Activated naive CD4-positive, alpha-beta T cell treated with Interleukin-2 at 50 U/mL for 16 hours (primary cell): ENCODE measurements around the gene DLL4.

Source experiments
- DNase-seq: peaks from one replicate; pipeline ENCODE4 v3.0.0-alpha.2; 2020

Gene DLL4

DNA sequence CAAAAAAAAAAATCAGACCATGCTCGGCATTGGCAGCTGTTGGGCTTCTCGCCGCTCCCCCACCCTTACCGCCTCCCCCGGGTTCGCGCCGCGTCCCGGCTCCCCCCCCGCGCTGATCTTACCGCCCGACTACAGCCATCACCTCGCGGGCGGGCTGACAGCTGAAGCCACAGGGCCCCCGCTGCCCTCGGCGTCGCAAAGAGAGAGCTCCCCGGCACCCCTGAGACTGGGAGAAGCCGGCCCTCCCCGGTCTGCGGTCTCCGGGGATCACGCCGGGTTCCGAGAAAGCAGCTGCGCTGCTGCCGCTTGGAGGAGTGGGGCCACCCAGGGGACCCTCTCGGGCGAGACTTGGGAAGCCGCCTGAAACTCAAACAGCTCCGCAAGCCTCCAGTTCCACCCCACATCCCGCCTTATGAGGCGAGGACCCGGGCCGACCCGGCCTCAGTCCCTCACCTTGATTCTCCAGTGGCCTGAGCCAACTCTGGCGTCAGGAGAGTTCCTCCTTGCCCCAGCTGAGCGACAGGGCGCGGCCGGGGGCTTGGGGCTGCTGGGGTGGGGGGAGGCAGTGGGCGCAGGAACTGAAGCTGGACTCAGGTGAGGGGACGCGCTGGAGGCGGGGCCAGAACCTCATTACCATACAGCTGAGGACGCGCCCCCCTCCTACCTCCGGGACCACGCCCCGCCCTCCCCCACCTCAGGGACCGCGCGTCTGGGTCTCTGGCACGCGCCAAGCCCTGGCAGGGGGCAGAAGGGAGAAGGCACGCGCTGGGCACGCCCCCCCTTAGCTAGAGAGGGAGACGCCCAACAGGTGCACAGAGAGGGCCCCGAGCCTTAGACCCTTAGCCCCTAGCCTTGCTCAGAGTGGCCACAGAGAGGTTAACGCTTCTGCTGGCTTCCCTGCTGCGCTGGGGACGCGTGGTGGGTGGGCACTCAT, 1.0 kb upstream of the DLL4 start:
- no peak for DNase-seq

DNA sequence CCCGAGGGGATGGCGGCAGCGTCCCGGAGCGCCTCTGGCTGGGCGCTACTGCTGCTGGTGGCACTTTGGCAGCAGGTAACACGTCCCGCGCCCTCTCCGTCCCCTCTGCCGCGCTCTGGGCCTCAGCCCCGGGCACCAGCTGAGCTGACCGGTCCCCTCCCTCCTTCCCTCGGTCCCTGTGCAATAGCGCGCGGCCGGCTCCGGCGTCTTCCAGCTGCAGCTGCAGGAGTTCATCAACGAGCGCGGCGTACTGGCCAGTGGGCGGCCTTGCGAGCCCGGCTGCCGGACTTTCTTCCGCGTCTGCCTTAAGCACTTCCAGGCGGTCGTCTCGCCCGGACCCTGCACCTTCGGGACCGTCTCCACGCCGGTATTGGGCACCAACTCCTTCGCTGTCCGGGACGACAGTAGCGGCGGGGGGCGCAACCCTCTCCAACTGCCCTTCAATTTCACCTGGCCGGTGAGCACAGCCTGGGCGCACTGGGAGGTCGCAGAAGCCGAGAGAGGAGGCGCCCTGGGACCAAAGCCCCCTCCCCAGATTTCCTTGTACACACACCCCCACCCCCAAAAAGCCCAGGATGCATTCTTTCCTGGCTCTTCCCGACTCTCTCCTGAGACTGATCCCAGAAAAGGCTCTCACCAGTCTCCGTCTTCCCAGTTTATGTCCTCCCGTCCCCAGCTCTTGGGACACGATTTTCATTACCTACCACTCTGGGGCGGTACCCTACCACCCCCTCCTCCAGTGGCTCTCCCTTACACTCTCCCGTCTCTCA, 705 bp downstream of the DLL4 start:
- no peak for DNase-seq

DNA sequence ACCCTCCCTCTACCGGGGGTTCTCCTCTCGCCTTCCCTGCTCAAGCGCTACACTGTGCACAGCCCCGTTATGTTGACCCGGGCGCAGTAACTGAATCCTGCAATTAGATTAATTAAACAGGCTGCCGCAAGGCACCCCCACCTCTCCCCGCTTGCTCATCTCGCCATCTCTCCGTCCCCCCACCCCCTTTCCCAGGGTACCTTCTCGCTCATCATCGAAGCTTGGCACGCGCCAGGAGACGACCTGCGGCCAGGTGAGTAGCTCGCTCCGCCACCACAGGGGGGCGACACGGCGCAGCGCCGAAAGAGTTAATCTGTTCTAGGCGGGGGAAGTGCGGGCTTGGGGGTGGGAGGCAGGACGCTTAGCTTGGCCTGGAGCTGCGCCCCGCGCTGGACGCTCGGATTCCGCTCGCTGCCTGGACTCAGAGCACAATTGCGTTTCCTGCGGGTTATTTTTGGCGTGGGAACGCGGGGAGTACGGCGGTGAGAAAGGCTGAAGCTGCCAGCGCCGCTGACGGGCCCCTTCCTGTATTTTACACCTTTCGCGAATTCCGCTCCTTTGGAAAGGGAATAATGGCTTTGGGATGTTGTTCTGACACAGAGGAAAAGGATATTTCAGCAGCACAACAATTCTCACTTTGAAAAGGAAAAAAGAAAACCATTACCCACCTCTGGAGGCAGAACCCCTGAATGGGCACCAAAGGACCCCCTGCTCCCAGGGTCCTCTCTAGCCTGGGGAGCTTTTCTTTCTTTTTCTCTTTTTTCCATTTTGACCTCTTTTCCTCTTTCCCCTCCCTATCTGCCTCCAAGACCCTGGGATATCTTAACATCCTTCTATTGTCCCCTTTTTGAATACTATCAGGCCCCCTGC, 1.5 kb downstream of the DLL4 start:
- DNase-seq: peak; percentile 49

DNA sequence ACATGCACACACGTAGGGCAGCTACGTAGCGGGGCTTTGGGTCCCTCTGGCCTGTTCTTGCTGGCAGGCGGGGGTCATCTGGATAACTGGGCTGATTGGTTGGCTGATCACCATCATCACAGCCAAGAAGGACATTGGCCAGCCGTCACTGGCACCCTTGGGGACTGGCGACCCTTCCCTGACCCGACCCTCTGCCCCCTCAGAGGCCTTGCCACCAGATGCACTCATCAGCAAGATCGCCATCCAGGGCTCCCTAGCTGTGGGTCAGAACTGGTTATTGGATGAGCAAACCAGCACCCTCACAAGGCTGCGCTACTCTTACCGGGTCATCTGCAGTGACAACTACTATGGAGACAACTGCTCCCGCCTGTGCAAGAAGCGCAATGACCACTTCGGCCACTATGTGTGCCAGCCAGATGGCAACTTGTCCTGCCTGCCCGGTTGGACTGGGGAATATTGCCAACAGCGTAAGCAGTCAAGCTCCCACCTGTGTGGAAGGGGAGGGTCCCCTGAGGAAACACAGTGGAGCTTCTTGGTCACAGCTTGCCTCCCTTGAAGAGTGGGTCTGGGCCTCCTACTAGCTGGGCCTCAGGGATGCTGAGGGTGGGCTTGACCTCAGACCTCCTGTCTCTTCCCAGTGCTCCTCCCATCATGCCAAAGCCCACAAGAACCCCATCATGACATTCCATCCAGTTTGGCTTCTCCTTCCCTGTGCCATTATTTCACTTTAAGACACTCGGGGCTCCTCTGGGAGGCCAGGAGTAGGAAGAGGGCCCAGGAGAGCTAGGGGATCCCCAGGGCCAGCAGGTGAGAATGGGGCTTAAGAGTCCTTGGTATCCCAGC, 2.4 kb downstream of the DLL4 start:
- DNase-seq: no peak

DNA sequence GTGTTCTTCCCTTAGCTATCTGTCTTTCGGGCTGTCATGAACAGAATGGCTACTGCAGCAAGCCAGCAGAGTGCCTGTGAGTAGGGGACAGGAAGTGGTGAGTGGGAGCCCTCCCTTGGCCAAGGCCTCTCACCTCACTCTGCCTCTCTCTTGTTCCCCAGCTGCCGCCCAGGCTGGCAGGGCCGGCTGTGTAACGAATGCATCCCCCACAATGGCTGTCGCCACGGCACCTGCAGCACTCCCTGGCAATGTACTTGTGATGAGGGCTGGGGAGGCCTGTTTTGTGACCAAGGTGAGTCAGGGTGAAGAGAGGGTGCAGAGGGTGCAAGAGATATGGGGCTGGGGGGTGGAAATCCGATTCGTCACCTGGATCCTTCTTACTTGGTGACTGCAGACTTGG, 3.0 kb downstream of the DLL4 start:
- no peak for DNase-seq

DNA sequence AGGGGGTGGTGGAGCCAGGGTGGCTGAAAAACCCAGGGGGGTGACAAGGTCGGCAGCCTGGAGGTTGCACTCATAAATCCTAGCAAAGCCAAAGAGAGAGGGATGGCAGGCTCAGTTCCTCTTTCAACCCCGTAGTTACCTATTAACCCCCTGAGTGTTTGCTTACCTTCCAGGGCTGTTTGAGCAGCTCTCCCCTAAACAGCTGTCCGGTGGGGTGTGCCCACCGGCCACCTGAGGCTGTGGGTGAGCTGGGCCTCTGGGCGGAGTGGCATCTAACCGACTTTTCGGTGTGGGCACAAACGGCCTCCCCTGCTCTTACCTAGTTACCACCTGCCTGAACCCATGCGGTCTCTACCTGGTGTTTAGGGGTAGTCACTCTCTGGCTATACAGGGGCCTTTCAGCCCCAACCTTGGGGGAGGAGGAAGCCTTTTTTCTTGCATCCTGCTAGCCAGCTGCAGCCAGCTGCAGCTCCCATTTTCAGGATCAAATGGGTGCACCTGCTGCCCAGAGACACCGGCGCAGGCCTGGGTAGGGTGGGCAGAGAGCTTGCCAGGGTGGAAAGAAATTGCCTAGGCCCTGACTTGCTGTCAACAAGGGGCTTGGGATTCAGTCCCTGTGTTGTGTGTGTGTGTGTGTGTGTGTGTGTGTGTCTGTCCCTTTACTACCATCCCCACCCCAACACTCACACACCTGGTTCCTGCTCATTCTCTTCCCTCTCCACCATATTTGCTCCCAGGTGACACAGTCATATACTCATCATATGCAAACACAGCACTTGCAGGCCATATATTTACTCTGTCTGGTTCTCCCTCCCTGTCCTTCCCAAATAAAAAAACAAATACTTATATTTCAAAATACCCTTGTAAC, 3.7 kb downstream of the DLL4 start:
- no peak for DNase-seq

DNA sequence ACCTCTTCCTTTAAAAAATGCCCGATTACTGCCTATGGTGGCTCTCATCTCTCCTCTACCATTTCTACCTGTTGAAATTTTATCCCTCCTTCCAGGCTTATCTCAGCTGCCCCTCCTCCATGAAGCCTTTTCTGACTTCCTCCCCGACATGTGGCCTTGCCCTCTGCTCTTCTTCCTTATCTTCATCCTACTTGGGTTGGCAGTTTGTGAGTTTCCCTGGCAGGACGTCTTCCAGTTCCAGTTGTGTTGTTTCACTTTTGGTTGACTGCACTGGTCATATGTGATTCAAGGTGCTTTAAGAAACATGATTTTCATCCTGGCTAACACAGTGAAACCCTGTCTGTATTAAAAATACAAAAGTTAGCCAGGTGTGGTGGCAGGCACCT, 4.4 kb downstream of the DLL4 start:
- DNase-seq: no peak

DNA sequence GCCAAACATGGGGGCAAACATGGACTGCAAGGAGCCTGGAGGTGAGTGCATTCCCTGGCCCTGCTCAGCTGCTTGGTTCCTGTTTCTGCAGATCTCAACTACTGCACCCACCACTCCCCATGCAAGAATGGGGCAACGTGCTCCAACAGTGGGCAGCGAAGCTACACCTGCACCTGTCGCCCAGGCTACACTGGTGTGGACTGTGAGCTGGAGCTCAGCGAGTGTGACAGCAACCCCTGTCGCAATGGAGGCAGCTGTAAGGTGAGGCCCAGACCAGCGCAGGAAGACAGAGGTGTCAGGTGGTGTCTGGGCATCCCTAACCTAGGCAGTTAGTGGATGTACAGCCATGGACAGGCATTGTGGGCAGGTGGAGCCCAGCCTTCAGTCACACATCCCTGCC, 5.3 kb downstream of the DLL4 start:
- no peak for DNase-seq

DNA sequence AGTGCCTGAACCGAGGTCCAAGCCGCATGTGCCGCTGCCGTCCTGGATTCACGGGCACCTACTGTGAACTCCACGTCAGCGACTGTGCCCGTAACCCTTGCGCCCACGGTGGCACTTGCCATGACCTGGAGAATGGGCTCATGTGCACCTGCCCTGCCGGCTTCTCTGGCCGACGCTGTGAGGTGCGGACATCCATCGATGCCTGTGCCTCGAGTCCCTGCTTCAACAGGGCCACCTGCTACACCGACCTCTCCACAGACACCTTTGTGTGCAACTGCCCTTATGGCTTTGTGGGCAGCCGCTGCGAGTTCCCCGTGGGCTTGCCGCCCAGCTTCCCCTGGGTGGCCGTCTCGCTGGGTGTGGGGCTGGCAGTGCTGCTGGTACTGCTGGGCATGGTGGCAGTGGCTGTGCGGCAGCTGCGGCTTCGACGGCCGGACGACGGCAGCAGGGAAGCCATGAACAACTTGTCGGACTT, 7.1 kb downstream of the DLL4 start:
- no peak for DNase-seq

DNA sequence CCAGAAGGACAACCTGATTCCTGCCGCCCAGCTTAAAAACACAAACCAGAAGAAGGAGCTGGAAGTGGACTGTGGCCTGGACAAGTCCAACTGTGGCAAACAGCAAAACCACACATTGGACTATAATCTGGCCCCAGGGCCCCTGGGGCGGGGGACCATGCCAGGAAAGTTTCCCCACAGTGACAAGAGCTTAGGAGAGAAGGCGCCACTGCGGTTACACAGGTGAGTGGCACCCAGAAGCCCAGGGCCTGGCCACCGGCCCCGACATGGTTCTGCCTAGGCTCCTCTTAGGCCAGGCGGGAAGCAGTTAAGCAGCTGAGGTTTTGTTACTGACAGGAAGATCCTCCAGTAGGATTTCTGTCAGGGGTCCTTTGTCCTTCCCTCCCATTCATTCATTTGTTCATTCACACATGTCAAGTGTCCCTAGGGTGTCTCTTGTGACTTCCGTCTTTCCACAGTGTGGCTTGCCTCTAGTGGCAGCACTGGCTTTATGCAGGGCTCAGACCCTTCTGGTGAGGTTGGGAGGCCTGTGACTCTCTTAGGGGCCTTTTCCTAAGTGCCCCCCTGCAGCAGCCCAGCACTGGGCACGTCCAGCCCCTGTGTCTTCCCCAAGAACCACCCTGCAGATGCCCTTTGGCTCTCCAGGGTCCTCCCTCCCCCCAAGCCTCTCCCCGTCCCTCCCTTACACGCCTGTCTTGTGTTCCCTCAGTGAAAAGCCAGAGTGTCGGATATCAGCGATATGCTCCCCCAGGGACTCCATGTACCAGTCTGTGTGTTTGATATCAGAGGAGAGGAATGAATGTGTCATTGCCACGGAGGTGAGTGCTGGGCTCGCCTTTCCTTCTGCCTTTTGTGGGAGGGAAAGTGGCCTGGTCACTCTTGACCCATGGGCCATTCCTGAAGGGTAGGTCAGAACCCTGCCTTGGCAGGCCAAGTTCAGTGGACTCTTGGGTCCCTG, 7.8 kb downstream of the DLL4 start:
- no peak for DNase-seq

DNA sequence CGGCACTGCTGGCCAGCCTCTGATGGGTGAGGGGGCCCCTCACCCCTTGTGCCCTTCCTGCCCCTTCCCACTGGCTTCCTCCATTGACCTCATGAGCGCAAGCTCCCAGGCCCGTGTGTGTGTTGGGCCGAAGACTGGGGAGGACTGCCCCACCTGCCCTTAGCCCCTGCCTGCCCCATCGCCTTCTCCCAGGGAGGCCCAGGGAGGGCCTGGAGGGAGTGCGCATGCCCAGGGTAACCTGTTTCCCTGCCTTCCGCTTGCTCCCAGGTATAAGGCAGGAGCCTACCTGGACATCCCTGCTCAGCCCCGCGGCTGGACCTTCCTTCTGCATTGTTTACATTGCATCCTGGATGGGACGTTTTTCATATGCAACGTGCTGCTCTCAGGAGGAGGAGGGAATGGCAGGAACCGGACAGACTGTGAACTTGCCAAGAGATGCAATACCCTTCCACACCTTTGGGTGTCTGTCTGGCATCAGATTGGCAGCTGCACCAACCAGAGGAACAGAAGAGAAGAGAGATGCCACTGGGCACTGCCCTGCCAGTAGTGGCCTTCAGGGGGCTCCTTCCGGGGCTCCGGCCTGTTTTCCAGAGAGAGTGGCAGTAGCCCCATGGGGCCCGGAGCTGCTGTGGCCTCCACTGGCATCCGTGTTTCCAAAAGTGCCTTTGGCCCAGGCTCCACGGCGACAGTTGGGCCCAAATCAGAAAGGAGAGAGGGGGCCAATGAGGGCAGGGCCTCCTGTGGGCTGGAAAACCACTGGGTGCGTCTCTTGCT, 8.8 kb downstream of the DLL4 start:
- DNase-seq: no peak

DNA sequence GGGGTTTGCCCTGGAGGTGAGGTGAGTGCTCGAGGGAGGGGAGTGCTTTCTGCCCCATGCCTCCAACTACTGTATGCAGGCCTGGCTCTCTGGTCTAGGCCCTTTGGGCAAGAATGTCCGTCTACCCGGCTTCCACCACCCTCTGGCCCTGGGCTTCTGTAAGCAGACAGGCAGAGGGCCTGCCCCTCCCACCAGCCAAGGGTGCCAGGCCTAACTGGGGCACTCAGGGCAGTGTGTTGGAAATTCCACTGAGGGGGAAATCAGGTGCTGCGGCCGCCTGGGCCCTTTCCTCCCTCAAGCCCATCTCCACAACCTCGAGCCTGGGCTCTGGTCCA, 9.4 kb downstream of the DLL4 start:
- DNase-seq: no peak

DNA sequence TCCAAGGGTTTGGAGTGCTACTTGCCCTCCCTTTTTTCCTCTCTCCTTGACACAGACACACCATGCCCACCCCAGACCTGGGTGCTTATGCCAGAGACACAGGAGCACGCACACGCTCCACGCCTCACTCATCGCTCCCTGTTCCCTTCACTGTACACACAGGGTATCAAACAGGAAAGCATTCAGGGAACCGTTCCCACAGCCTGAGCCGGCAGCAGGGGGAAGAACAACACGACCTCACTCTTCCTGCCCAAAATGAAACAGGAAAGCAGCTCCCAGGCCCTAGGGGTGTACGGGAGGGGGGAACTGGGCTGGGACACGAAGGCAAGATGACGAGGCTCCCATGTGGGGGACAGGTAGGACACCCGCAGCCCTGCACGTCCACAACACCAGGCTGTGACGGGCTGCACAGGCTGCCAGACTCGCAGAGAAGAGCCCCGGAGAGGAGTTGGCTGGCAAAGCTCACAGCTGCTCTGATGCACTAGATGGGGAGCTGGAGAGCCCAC, 11.2 kb downstream of the DLL4 start:
- no peak for DNase-seq

DNA sequence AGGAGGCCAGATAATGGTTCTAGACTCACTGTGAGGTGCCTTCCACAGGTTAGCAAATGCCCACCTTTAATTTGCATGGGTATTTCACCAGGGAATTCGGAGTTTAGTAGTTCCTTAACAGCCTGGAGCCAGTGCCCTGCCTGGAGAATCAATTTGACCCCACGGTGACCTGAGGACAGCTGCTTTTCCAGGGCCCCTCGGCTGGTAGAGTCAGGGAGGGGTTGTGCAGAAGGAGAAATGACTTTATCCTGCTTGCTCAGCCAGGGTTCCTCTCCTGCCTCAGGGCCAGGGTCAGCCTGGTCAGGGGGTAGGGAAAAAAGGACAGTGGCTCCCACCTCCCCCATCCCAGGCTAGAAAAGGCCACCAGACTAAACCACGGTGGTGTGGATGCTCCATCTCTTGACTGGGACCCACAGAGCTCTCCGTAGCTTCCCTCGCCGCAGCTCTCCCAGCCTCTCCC, 12.0 kb downstream of the DLL4 start:
- no peak for DNase-seq

DNA sequence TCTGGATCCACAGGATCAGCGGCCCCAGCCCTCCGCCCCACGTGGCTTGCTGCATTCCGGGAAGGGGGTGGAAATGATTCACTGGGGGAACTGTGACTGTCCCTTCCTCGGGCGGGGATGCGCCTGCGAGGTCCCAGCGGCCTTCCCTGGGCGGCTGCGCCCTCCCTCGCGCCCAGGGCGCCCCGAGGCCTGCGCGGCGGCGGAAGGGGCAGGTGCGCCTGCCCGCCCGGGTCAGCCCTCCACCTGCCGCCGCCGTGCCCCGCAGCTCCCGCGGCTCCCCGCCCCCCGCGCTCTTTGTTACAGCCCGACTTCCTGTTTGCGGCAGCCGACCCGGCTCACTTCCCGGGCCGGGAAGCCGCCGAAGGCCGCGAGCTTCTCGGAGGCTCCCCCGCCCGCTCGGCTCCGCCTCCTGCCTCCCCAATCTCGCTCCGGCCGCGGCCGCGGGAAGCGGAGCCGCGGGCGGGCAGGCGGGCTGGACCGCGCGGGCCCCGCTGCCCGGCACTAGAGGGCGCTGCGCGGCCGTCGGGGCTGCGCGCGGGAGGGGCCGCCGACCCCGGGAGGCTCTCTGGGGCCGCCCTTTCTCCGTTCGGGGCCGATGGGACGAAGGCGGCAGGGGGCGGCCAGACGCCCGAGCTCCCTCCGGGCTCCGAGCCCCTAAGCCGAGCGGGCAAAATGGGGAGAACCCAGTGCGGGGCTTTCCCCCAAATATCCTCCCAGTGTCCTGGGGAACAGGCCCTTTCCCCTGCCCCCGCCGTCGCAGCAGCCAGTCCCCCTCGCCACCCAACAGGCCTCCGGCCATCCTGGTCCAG, 12.6 kb downstream of the DLL4 start:
- peak; percentile 66 for DNase-seq

DNA sequence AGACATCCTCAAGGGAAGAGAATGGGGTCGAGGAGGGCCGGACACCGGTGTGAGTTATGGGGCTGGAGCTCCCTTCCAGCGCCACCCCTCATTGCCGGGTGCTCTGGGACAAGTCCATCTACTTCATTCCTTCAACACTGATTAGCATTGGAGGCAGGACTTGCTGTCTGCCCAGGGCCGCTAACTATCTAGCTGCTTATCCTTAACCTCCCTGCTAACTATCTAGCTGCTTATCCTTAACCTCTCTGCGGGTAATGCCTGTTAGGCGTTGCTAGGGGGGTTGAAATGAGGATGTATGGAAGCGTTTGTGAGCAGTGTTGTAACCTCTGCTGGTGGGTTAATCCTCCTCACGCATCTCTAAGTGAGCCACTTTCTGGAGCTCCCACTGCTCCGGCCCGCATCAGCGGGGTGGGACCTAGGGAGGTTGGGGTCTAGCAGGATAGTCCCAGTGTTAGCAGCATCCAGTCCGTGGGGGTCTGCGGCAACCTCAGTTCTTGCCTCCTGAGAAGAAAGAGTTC, 13.3 kb downstream of the DLL4 start:
- DNase-seq: no peak

DNA sequence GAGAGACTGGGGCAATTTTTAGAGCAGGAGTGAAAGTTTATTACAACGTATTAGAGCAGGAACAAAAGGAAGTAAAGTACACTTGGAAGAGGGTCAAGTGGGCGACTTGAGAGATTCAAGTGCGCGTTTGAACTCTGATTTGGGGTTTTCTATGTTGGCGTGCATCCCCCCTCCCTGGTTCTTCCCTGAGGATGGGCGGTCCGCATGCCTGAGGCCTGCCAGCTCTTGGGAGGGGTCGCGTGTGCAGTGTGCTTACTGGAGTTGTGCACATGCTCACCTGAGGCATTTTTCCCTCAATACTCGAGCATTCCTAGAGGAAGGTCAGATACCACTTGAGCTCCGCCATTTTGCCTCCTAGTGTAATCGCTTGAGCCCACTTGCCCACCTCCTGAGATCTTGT, 13.7 kb downstream of the DLL4 start:
- DNase-seq: no peak
